GM23338 (cell line): Measurements from ENCODE around the gene PPP6R1. TPM values are rescaled to one million over a fixed set of nuclear protein-coding genes. Genes with fewer than 3 reads are reported as not detected.

ENCODE experiments used
- ATAC-seq: fragments of 200-7000 bp; cut with Tn5 transposase; 3 replicates; pipeline ENCODE4 v1.9.1; 2020
- DNase-seq: peaks from one replicate; pipeline ENCODE4 v3.0.0-alpha.2; 2015; ENCODE audit warnings: low spot score
- H2AFZ ChIP-seq: fragments of 200-600 bp; sonication (generic); 2 replicates; pipeline ENCODE4 v1.8.0; 2016; ENCODE audit warnings: antibody characterized with exemption, mild to moderate bottlenecking, moderate library complexity
- H3F3A ChIP-seq: fragments of 200-600 bp; sonication (generic); replicated peaks from 2 replicates; pipeline ENCODE4 v1.8.0; 2017; ENCODE audit warnings: antibody characterized with exemption, mixed run types, low read depth
- H3K27ac ChIP-seq: fragments of 200-600 bp; sonication (generic); 2 replicates; pipeline ENCODE4 v1.6.1; 2016; ENCODE audit warnings: low read depth
- H3K27me3 ChIP-seq: fragments of 200-600 bp; sonication (generic); 2 replicates; pipeline ENCODE4 v1.8.0; 2016; ENCODE audit warnings: mild to moderate bottlenecking, mixed run types, moderate library complexity; ENCODE audit not compliant: insufficient read depth
- H3K36me3 ChIP-seq: fragments of 200-600 bp; sonication (generic); 2 replicates; pipeline ENCODE4 v1.8.0; 2016; ENCODE audit warnings: mild to moderate bottlenecking; ENCODE audit not compliant: insufficient read depth
- H3K4me1 ChIP-seq: fragments of 200-600 bp; sonication (generic); 2 replicates; pipeline ENCODE4 v1.8.0; 2016; ENCODE audit warnings: mild to moderate bottlenecking, moderate library complexity; ENCODE audit not compliant: insufficient read depth
- H3K4me2 ChIP-seq: fragments of 200-600 bp; sonication (generic); 2 replicates; pipeline ENCODE4 v1.7.1; 2017; ENCODE audit warnings: mixed run types
- H3K4me3 ChIP-seq: fragments of 200-600 bp; sonication (generic); 2 replicates; pipeline ENCODE4 v1.6.1; 2016; ENCODE audit warnings: mixed run types
- H3K79me2 ChIP-seq: fragments of 200-600 bp; sonication (generic); replicated peaks from 2 replicates; pipeline ENCODE4 v1.8.0; 2017; ENCODE audit warnings: mild to moderate bottlenecking; ENCODE audit not compliant: insufficient read depth
- H3K9me2 ChIP-seq: fragments of 200-600 bp; sonication (generic); 2 replicates; pipeline ENCODE4 v1.8.0; 2017; ENCODE audit not compliant: insufficient read depth
- H4K20me1 ChIP-seq: fragments of 200-600 bp; sonication (generic); replicated peaks from 2 replicates; pipeline ENCODE4 v1.8.0; 2017; ENCODE audit warnings: mild to moderate bottlenecking; ENCODE audit not compliant: insufficient read depth
- H3K27ac Mint-ChIP-seq: 2 replicates; pipeline ENCODE4 v1.8.0; 2020; ENCODE audit warnings: inconsistent platforms, mild to moderate bottlenecking, moderate library complexity, mixed read lengths
- H3K27me3 Mint-ChIP-seq: 3 replicates; pipeline ENCODE4 v1.8.0; 2022; ENCODE audit warnings: low read depth, mild to moderate bottlenecking, moderate library complexity, mixed read lengths, inconsistent platforms; ENCODE audit not compliant: insufficient read depth, poor library complexity
- H3K36me3 Mint-ChIP-seq: 3 replicates; pipeline ENCODE4 v1.8.0; 2021; ENCODE audit warnings: low read depth, mild to moderate bottlenecking, inconsistent platforms, moderate library complexity, mixed read lengths
- H3K4me1 Mint-ChIP-seq: 3 replicates; pipeline ENCODE4 v1.8.0; 2020; ENCODE audit warnings: mild to moderate bottlenecking, inconsistent platforms, mixed read lengths
- H3K4me3 Mint-ChIP-seq: 3 replicates; pipeline ENCODE4 v1.8.0; 2021; ENCODE audit warnings: moderate library complexity, mild to moderate bottlenecking, inconsistent platforms, mixed read lengths
- H3K9me3 Mint-ChIP-seq: 3 replicates; pipeline ENCODE4 v1.8.0; 2020; ENCODE audit warnings: moderate library complexity, mild to moderate bottlenecking, inconsistent platforms, mixed read lengths
- CREB1 ChIP-seq: fragments of 250-450 bp; sonication (Bioruptor Pico); IDR thresholded peaks from 2 replicates; pipeline ENCODE4 v1.5.0; 2020; ENCODE audit warnings: low read depth, mild to moderate bottlenecking, moderate library complexity
- CTCF ChIP-seq, 2 experiments: fragments of 200-600 bp in 1 of 2; sonication (generic) in 1 of 2; conservative IDR thresholded peaks; 2 replicates each; pipeline versions ENCODE4 v1.5.1 to v1.6.1; 2016 to 2017; ENCODE audit warnings: antibody characterized with exemption in 2 of 2, low read depth in 2 of 2, mild to moderate bottlenecking in 2 of 2, moderate library complexity in 1 of 2
- EZH2 ChIP-seq: fragments of 200-600 bp; sonication (generic); IDR thresholded peaks from one replicate; pipeline ENCODE4 v1.8.0; 2017; ENCODE audit warnings: antibody characterized with exemption, mild to moderate bottlenecking, low read depth; ENCODE audit not compliant: unreplicated experiment
- JUNB ChIP-seq: IDR thresholded peaks from one replicate; pipeline ENCODE4 v1.6.1; 2016; ENCODE audit warnings: antibody characterized with exemption; ENCODE audit not compliant: unreplicated experiment
- POLR2AphosphoS5 ChIP-seq: IDR thresholded peaks from 2 replicates; pipeline ENCODE4 v1.6.1; 2016; ENCODE audit warnings: antibody characterized with exemption, low read depth
- polyA plus RNA-seq: library from polyadenylated mRNA; unstranded; fragments of >200 nt; fragmentation: Nextera tagmentation; extraction: Ambion mirVana; gene quantifications from 2 replicates; pipeline ENCODE4 v1.2.1, GENCODE V29; 2016
- total RNA-seq: library from RNA; depleted of rRNA; stranded (reverse); fragments of >200 nt; shearing (Covaris generic); gene quantifications from 2 replicates; pipeline ENCODE4 v1.2.3, GENCODE V29; 2014
- TF ChIP-seq, protein P1 (sequence below): fragments of 250-450 bp; sonication (Bioruptor Pico); IDR thresholded peaks from 2 replicates; pipeline ENCODE4 v1.5.0; 2020; ENCODE audit warnings: mild to moderate bottlenecking, moderate library complexity

Gene PPP6R1
- total and polyA plus RNA-seq, 2 experiments from 2014 or later: 22.2 to 70.8 TPM

DNA sequence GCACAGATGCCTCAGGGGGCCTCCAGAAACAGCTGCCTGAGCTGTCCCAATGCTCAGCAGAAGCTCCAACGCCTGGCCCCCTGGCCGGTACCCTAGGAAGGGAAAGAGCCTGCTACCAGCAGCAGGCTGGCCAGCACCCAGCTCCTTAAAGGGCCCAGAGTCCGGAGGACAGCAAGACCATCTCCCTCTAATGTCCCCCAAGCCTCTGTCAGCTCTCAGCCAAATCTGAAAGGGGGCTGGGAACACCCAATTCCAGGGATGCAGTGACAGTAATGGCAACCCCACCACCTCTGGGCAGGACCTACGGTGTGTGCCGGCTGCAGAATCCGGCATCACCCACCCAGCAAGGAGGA, 4.2 kb downstream of the PPP6R1 start:
- Mint-ChIP-seq H3K36me3 (no peaks in the 10 kb centered on the region; the same call in 2 of the 3 replicates), H3K4me1 (peaks cover 52% of the 10 kb centered on the region), H3K27me3 (peaks cover 20% of the 10 kb centered on the region), H3K27ac (peak overlapping the region; percentile 48), H3K9me3 (no peaks in the 10 kb centered on the region), H3K4me3 (peak overlapping the region; percentile 21; the same call in 2 of the 3 replicates)
- Histone ChIP-seq H3K4me1 (peaks cover 20% of the 10 kb centered on the region), H3K27me3 (no peaks in the 10 kb centered on the region), H2AFZ (no peak overlapping the region), H3K4me3 (peak overlapping the region; percentile 36; the same call in 1 of the 2 replicates), H3K9me2 (no peaks in the 10 kb centered on the region), H3K36me3 (no peaks in the 10 kb centered on the region), H3F3A (peaks cover 5% of the 10 kb centered on the region), H3K79me2 (peaks cover 86% of the 10 kb centered on the region), H3K27ac (peak overlapping the region; percentile 68; the same call in 1 of the 2 replicates), H4K20me1 (peaks cover 51% of the 10 kb centered on the region), H3K4me2 (peak overlapping the region; percentile 49; the same call in 1 of the 2 replicates)
- ATAC-seq (no peak), DNase-seq (no peak)
- TF ChIP-seq JUNB (no peak), POLR2AphosphoS5 (no peak), CREB1 (CRISPR knock-in tag) (no peak), CTCF (conservative IDR thresholded peaks at IDR 0.05; ENCODE audit: low read depth in 2 of 2) (no peak), EZH2 (no peak)
- TF ChIP-seq, protein P1, sequence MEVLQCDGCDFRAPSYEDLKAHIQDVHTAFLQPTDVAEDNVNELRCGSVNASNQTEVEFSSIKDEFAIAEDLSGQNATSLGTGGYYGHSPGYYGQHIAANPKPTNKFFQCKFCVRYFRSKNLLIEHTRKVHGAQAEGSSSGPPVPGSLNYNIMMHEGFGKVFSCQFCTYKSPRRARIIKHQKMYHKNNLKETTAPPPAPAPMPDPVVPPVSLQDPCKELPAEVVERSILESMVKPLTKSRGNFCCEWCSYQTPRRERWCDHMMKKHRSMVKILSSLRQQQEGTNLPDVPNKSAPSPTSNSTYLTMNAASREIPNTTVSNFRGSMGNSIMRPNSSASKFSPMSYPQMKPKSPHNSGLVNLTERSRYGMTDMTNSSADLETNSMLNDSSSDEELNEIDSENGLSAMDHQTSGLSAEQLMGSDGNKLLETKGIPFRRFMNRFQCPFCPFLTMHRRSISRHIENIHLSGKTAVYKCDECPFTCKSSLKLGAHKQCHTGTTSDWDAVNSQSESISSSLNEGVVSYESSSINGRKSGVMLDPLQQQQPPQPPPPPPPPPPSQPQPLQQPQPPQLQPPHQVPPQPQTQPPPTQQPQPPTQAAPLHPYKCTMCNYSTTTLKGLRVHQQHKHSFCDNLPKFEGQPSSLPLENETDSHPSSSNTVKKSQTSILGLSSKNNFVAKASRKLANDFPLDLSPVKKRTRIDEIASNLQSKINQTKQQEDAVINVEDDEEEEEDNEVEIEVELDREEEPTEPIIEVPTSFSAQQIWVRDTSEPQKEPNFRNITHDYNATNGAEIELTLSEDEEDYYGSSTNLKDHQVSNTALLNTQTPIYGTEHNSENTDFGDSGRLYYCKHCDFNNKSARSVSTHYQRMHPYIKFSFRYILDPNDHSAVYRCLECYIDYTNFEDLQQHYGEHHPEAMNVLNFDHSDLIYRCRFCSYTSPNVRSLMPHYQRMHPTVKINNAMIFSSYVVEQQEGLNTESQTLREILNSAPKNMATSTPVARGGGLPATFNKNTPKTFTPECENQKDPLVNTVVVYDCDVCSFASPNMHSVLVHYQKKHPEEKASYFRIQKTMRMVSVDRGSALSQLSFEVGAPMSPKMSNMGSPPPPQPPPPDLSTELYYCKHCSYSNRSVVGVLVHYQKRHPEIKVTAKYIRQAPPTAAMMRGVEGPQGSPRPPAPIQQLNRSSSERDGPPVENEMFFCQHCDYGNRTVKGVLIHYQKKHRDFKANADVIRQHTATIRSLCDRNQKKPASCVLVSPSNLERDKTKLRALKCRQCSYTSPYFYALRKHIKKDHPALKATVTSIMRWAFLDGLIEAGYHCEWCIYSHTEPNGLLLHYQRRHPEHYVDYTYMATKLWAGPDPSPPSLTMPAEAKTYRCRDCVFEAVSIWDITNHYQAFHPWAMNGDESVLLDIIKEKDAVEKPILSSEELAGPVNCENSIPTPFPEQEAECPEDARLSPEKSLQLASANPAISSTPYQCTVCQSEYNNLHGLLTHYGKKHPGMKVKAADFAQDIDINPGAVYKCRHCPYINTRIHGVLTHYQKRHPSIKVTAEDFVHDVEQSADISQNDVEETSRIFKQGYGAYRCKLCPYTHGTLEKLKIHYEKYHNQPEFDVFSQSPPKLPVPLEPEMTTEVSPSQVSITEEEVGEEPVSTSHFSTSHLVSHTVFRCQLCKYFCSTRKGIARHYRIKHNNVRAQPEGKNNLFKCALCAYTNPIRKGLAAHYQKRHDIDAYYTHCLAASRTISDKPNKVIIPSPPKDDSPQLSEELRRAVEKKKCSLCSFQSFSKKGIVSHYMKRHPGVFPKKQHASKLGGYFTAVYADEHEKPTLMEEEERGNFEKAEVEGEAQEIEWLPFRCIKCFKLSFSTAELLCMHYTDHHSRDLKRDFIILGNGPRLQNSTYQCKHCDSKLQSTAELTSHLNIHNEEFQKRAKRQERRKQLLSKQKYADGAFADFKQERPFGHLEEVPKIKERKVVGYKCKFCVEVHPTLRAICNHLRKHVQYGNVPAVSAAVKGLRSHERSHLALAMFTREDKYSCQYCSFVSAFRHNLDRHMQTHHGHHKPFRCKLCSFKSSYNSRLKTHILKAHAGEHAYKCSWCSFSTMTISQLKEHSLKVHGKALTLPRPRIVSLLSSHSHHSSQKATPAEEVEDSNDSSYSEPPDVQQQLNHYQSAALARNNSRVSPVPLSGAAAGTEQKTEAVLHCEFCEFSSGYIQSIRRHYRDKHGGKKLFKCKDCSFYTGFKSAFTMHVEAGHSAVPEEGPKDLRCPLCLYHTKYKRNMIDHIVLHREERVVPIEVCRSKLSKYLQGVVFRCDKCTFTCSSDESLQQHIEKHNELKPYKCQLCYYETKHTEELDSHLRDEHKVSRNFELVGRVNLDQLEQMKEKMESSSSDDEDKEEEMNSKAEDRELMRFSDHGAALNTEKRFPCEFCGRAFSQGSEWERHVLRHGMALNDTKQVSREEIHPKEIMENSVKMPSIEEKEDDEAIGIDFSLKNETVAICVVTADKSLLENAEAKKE (CRISPR knock-in tag): no peak
